MM.1S (cell line): ENCODE results near the gene MAG.

ENCODE experiments used
- DNase-seq: peaks from one replicate; pipeline ENCODE4 v3.0.0-alpha.2; 2015
- H2AFZ ChIP-seq: fragments of 300-600 bp; sonication (generic); 2 replicates; pipeline ENCODE4 v1.6.0; 2016; ENCODE audit warnings: antibody characterized with exemption, low read length
- H3F3A ChIP-seq: fragments of 300-600 bp; sonication (generic); 2 replicates; pipeline ENCODE4 v1.6.1; 2016; ENCODE audit warnings: mild to moderate bottlenecking, antibody characterized with exemption, low read length, moderate library complexity, mixed read lengths; ENCODE audit not compliant: insufficient read depth
- H3K27ac ChIP-seq: fragments of 300-600 bp; sonication (generic); 2 replicates; pipeline ENCODE4 v1.5.1; 2016; ENCODE audit warnings: mild to moderate bottlenecking, low read length
- H3K27me3 ChIP-seq: fragments of 300-600 bp; sonication (generic); replicated peaks from 2 replicates; pipeline ENCODE4 v1.6.0; 2016; ENCODE audit warnings: low read length; ENCODE audit not compliant: insufficient read depth
- H3K36me3 ChIP-seq: fragments of 300-600 bp; sonication (generic); replicated peaks from 2 replicates; pipeline ENCODE4 v1.6.1; 2016; ENCODE audit warnings: mild to moderate bottlenecking, low read length, mixed read lengths; ENCODE audit not compliant: insufficient read depth
- H3K4me1 ChIP-seq: fragments of 300-600 bp; sonication (generic); 2 replicates; pipeline ENCODE4 v1.6.1; 2016; ENCODE audit warnings: low read length, mixed read lengths
- H3K4me2 ChIP-seq: fragments of 300-600 bp; sonication (generic); 2 replicates; pipeline ENCODE4 v1.6.0; 2016; ENCODE audit warnings: low read depth, low read length
- H3K4me3 ChIP-seq: fragments of 300-600 bp; sonication (generic); 2 replicates; pipeline ENCODE4 v1.5.1; 2016; ENCODE audit warnings: low read length, mixed read lengths
- H3K79me2 ChIP-seq: fragments of 300-600 bp; sonication (generic); 2 replicates; pipeline ENCODE4 v1.6.1; 2016; ENCODE audit warnings: mixed run types, low read length, mixed read lengths
- H3K9ac ChIP-seq: fragments of 300-600 bp; sonication (generic); 2 replicates; pipeline ENCODE4 v1.6.1; 2016; ENCODE audit warnings: low read length, mixed read lengths
- H3K9me2 ChIP-seq: fragments of 300-600 bp; sonication (generic); replicated peaks from 2 replicates; pipeline ENCODE4 v1.6.1; 2016; ENCODE audit warnings: mild to moderate bottlenecking, low read length, mixed read lengths; ENCODE audit not compliant: insufficient read depth
- H3K9me3 ChIP-seq: fragments of 300-600 bp; sonication (generic); replicated peaks from 2 replicates; pipeline ENCODE4 v1.6.1; 2016; ENCODE audit warnings: mild to moderate bottlenecking, low read length, mixed read lengths; ENCODE audit not compliant: insufficient read depth
- H4K20me1 ChIP-seq: fragments of 300-600 bp; sonication (generic); 2 replicates; pipeline ENCODE4 v1.6.1; 2016; ENCODE audit warnings: mild to moderate bottlenecking, low read length, moderate library complexity, mixed read lengths; ENCODE audit not compliant: insufficient read depth
- CTCF ChIP-seq: fragments of 300-600 bp; sonication (generic); IDR thresholded peaks from 2 replicates; pipeline ENCODE4 v1.5.1; 2016; ENCODE audit warnings: antibody characterized with exemption, low read length, mixed read lengths
- EZH2 ChIP-seq: fragments of 300-600 bp; sonication (generic); optimal IDR thresholded peaks from 2 replicates; pipeline ENCODE3; 2017; ENCODE audit warnings: low read depth, mild to moderate bottlenecking, antibody characterized with exemption, low read length, mixed read lengths
- EZH2phosphoT487 ChIP-seq: fragments of 300-600 bp; sonication (generic); IDR thresholded peaks from 2 replicates; pipeline ENCODE4 v1.6.1; 2018; ENCODE audit warnings: antibody characterized with exemption, low read length

Gene MAG

DNA sequence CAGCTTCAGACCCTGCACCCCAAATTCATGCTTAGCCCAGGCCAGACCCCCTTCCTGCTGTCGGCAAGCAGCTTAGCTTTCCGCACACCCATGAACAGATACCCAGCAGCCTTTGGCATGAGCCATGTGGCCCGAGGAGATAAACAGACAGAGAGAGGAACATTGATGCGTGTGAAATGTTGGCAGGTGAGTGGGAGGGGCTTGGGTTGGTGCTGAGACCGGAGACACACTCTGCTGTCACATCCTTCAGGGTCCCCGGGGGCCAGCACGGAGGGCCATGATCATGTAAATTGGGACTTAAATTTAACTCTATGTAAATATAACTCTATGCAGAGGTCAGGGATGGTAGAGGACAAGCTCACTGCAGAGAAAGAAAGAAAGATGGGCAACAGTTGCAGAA, 38.5 kb downstream of the MAG start:
- H3K27ac ChIP-seq = no peak overlapping the region
- no peaks in the 10 kb centered on the region for H3K9me3 ChIP-seq
- no peaks in the 10 kb centered on the region for H3F3A ChIP-seq
- H3K9me2 ChIP-seq = no peaks in the 10 kb centered on the region
- no peaks in the 10 kb centered on the region for H3K4me1 ChIP-seq
- no peak for DNase-seq
- no peaks in the 10 kb centered on the region for H4K20me1 ChIP-seq
- TF ChIP-seq EZH2phosphoT487 = no peak
- no peak for TF ChIP-seq EZH2
- no peak for TF ChIP-seq CTCF
- no peaks in the 10 kb centered on the region for H3K79me2 ChIP-seq
- H3K36me3 ChIP-seq = no peaks in the 10 kb centered on the region
- H3K27me3 ChIP-seq = peaks cover 86% of the 10 kb centered on the region
- no peak overlapping the region for H3K4me2 ChIP-seq
- H3K4me3 ChIP-seq = no peak overlapping the region
- H2AFZ ChIP-seq = no peak overlapping the region
- H3K9ac ChIP-seq = no peak overlapping the region

- H2AFZ ChIP-seq = no peak overlapping the region
- H3K36me3 ChIP-seq = no peaks in the 10 kb centered on the region
- no peak overlapping the region for H3K9ac ChIP-seq
- H3K4me2 ChIP-seq = no peak overlapping the region
- no peaks in the 10 kb centered on the region for H4K20me1 ChIP-seq
- H3K4me1 ChIP-seq = no peaks in the 10 kb centered on the region
- no peaks in the 10 kb centered on the region for H3K9me3 ChIP-seq
- no peaks in the 10 kb centered on the region for H3K79me2 ChIP-seq
- no peaks in the 10 kb centered on the region for H3F3A ChIP-seq
- H3K4me3 ChIP-seq = no peak overlapping the region
- no peaks in the 10 kb centered on the region for H3K9me2 ChIP-seq
- H3K27me3 ChIP-seq = peaks cover 86% of the 10 kb centered on the region
- TF ChIP-seq CTCF = no peak
- no peak for TF ChIP-seq EZH2phosphoT487
- TF ChIP-seq EZH2 = no peak
- DNase-seq = no peak
- H3K27ac ChIP-seq = no peak overlapping the region
Observed at GRCh38 chr19:35331551-35332214, 39.7 kb downstream of the MAG start.

DNA sequence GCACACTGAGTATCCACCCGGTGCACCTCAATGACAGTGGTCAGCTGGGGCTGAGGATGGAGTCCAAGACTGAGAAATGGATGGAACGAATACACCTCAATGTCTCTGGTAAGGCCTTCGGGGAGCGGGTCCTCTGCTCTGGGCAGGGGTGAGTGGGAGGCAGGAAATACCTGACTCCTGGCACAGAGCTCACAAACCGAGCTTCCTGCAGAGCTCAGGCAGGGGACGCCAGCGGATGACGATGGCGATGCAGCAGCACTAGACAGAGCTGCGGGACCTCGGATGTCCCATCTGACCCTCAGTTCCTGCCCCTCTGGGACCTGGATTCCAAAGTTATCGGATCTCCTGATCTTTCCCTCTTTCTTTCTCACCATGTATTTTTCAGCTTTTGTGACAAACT, 40.9 kb downstream of the MAG start:
- Histone ChIP-seq H3K27me3 (peaks cover 86% of the 10 kb centered on the region), H3K4me3 (no peak overlapping the region), H3K4me1 (no peaks in the 10 kb centered on the region), H3K9me3 (no peaks in the 10 kb centered on the region), H4K20me1 (no peaks in the 10 kb centered on the region), H3K9me2 (no peaks in the 10 kb centered on the region), H3F3A (no peaks in the 10 kb centered on the region), H2AFZ (no peak overlapping the region), H3K27ac (no peak overlapping the region), H3K79me2 (no peaks in the 10 kb centered on the region), H3K4me2 (no peak overlapping the region), H3K9ac (no peak overlapping the region), H3K36me3 (no peaks in the 10 kb centered on the region)
- TF ChIP-seq CTCF (no peak), EZH2phosphoT487 (no peak), EZH2 (no peak)
- DNase-seq = no peak
